GM18498 (cell line): ENCODE results near the gene MAL.

ENCODE experiments used
- ATAC-seq: cut with Tn5 transposase; IDR thresholded peaks from one replicate; pipeline ENCODE4 v1.9.1; 2021; ENCODE audit warnings: mild to moderate bottlenecking, moderate library complexity; ENCODE audit not compliant: unreplicated experiment

Gene MAL

DNA sequence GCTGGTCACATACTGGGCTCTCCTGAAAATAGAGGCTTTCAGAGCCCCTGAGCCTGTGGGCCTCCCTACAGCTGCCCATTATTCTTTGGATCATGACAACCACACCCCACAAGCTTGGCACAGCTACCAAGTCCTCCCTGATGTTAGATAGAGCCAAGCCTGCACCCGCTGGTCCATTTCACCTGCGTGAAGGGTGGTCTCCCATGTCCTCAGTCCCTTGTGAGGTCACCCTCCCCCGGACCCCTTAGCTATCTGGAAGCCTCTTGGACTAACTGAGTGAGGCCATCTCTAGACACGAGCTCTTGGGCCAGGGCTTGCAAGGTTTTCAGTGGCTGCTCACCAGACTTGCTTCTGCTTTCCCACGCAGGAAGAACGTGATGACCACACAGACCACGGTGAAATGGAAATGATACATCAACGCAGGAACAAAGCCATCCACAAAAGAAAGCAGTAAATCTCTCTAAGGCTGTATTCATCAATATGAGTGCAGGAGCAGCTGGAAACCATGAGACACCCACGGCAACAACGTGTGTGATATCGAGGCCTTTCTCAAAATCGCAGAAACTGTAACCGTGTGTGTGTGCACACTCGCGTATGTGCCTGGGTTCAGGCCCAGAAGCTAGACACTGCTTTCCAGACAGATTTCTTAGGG is 10.1 kb upstream of the MAL start:
- no peak for ATAC-seq

- no peak for ATAC-seq
Observed at GRCh38 chr2:95016616-95017015, 8.9 kb upstream of the MAL start.

DNA sequence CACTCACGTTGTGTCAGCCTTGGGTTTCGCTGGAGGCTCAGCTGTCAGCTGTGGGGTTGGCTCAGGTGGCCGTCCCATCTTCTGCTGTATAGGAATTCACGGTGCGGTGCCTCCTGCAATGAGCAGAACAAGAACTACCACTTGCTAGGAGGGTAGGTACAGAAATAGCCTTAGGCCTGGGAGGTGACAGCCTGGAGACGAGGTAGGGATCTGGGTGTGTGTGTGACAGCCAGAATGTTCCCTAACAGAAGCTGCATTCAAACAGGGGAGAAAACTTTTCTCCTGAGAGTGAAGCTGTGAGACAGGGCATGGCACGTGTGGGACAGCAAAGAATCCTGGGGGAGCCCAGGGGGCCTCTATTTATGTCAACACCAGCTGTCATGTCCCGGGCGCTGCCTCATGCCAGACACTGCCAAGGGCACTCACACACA is 8.4 kb upstream of the MAL start:
- no peak for ATAC-seq

GRCh38 chr2:95017836-95018235 is 7.7 kb upstream of the MAL start:
- no peak for ATAC-seq

- ATAC-seq, result no peak
Observed at GRCh38 chr2:95018301-95018700, 7.2 kb upstream of the MAL start.

DNA sequence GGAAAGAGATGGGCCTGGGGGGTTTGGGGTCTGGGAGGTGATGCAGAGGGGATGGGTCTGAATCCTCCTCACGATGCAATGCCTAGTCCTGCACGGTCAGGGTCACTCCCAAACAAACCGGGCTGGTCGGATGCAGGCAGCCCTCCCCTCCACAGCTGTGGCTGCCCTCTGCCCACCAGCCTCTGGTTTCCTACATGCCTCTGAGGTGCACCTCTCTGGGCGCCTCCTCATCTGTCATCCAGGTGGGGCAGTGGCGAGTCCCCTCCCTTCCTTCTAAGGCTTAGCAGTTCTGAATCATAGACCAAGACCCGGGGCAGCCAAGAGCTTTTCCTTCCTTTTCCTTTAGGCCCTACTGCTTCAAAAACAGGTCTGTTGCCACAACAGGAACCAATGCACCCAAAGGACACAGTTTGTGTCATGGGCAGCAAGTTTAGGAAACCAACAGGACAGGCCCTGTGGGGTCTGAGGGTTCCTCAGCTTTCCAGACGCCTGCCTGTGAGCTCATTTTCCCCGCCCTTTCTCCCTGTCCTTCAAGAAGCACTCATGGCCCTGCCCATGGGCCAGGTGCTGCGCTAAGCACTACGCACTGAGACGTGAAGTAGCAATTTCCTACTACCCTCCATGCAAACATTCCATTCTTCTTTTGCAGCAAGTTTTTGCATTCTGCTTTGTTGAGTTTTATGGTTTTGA is 6.5 kb upstream of the MAL start:
- ATAC-seq, result no peak

DNA sequence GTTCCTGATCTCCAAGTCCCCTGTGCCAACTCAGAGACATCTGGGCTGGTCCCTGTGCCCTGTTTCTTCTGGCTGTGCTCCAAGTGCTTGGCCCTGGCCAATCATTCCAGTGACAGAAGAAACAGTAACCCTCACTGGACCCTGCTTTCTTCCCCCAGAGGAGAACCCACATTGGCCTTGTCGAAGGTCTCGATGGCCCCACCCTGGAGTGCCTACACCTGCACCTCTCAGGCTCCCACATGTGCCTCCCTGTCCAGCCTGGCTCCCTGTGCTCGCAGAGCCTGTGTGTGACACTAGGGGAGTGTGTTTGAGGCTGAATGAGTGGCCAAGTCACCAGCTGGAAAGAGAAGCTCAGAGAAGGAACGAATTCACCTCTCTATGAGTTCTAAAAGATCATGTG is 5.9 kb upstream of the MAL start:
- ATAC-seq, result no peak

GRCh38 chr2:95020275-95021022 is 5.1 kb upstream of the MAL start:
- no peak for ATAC-seq

DNA sequence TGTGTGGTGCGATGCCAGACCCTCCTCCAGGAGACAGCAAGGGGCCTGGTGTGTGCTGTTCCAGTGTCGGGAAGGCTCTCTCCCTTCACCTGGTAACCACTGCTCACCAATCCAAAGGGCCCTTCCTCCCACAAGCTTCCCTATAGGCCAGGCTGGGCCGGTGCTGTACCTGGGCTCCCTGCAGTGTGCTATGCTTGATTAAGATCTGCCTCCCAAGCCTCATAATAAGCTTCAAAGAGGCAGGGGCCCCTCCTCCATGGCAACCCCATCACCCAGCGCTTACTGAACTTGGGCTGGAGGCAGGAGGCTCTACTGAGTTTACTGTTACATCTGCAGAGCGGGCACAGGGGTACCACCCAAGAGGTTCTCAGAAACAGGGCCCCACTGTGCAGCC is 4.5 kb upstream of the MAL start:
- no peak for ATAC-seq

- no peak for ATAC-seq
Observed at GRCh38 chr2:95021847-95022246, 3.7 kb upstream of the MAL start.

DNA sequence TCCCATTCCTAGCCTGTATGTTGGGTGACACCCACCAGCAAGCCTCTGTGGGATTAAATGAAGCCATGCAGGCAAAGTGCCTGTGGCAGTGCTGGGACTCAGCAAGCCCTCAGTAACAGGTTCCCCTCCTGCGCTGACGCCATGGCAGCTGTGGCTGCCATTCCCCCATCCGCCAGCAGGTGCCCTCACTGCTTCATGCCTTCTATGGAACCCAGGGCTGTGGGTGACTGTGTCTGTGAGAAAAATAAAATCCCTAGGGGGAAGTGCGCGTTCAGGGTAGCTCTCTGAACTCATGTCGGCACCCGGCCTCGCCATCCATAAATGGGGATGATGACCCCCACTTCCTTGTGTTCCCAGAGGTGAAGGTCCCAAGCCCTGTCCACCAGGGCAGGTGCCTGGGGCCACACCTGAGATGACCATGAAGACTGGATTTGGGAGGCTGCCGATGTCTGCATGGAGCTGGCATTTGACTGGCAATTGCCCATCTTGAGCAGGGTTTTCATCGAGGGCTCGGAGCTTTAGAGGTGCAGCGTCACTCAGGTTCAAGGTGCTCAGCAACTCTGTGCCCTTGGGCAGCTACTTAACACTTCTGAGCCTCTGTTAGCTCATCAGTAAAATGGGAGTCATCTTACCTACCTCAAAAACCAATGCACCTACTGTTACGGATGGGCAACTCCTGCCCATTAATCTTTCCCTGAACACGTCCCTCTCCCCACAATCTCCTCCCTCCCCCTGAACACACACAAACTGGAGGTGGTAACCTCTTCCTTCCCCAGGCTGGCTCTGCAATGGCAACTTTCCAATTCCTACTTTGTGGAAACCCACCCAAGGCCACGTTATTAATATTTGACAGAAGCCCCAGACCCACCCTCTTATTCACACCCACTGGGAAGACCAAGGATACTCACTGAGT is 2.9 kb upstream of the MAL start:
- ATAC-seq, result peak; percentile 92

GRCh38 chr2:95023222-95023597 is 2.3 kb upstream of the MAL start:
- peak; percentile 43 for ATAC-seq

DNA sequence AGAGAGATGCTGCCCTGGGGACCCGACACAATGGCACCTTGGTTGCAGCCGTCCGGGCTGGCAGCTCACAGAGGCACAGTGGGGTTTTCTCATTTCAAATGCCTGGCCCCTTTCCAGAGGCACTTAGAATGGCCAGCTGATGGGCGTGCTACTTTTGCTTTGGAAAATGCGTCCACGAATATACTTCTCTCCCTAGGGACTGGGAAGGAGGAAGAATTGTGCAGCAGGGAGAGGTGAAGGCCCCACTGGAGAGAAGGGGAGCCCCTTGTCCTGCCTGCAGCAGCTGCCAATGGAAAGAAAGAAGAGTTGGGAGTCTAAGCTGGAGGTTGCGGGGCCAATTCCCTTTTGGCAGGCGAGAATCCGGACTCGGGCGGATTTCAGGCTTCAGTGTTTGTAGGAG is 1.1 kb upstream of the MAL start:
- no peak for ATAC-seq

- no peak for ATAC-seq
Observed at GRCh38 chr2:95024960-95025405, 525 bp upstream of the MAL start.

DNA sequence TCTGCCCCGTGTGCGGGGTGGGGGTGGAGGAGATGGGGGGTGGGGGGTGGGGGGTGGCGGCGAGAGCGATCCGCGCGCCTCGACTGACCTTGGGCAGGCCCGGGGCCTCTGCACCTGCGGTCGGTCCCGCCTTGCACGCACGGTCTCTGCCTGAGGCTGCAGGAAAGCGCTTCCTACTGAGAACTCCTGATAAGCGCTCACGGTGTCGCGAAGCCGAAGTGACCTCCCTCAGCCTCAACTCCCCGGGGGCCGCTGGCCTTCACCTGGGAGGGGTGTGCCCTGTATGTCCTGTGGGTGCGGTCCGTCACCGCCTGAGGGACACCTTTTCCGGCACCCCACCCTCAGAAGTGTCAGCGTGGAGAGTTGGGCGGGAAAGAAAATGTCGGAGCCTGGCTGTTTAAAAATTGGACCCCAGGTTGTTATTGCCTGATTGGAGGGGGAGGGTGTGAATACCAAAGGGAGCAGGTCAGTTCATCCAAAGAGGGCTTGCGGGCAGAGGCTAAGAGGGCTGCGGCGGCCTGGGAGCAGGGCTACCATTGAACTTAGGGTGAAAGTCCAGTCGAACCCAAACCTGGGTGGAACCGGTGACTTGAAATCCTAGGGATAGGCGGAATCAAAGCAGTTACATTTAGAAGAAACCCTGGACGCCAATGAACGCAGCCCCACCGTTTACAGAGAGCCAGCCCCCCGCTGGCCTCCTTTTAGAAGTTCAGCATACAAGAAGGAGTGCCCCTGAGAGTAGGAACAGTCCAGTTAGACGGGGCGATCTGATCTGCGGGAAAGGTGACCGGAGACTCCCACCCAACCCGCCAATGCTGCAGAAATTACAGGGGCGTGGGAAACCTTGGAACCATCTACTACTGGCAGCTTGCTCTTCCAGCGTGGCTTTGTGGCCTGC is 1.2 kb downstream of the MAL start:
- no peak for ATAC-seq

DNA sequence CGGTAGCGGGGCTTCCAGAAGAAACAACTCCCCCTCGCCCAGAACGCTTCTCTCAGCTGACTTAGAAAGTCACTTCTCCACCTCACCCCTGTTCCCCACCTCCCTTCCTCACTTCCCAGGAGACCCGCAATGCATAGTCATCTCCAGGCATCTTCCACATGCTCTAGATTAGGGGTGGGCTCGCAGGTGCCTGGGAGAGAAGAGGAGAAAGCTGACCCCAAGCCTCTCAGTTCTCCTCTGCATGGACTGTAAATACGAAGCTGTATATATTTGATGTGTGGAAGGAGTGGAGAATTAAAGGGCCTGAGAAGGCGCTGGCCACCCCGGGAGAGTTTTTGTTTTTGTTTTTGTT is 1.8 kb downstream of the MAL start:
- no peak for ATAC-seq

DNA sequence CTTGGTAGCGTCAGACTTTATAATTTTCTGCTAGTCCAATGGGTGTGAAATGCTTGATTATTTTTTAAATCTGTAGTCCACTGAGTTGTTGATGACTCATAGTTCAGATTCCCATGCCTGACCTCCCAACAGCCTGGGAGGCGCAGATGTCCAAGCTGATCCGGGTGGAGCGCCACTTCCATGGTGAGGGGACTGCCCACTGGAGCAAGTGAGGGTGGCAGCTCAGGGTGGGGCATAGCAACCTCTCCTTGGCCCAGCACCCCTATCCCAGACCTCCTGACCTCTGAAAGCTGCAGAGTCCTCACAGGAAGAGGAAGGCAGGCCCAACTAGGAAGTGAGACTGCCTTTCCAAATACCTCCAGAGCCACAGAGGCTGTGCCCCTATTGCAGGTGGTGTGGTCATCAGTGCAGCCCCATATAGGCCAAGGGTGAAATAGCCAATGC is 4.4 kb downstream of the MAL start:
- ATAC-seq, result no peak

DNA sequence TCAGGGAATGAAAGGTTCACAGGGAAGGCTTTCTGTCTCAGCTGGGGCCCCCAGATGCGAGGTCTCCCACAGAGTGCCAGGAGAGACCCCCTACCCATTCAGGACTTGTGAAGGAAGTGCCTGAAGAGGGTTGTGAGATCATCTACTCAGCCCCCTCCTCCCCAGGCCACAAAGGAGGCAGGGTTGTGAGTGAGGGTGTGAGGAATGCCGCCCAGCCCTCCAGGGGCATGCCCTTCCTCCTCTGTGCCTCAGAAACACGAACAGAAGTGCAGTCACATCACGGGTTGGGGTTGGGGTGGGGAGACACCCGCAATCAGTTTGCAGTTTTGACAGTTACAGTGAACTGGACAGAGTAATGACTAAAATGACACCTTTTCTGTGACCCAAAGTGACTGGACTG is 5.0 kb downstream of the MAL start:
- no peak for ATAC-seq

GRCh38 chr2:95031076-95031725 is 5.7 kb downstream of the MAL start:
- ATAC-seq, result no peak

GRCh38 chr2:95031726-95032116 is 6.2 kb downstream of the MAL start:
- ATAC-seq, result no peak
